IMR-90 (cell line): ENCODE measurements around the gene SYTL2.

ENCODE experiments used
- CEBPB ChIP-seq: IDR thresholded peaks from 2 replicates; pipeline ENCODE4 v1.6.1; 2012; ENCODE audit warnings: low read depth, low read length, improper control_type of control experiment
- CHD1 ChIP-seq: IDR thresholded peaks from 2 replicates; pipeline ENCODE4 v1.6.1; 2012; ENCODE audit warnings: low read depth, low read length, improper control_type of control experiment
- CTCF ChIP-seq: conservative IDR thresholded peaks from 2 replicates; pipeline ENCODE4 v1.5.1; 2012; ENCODE audit warnings: mild to moderate bottlenecking, low read depth, low read length, improper control_type of control experiment
- MXI1 ChIP-seq: IDR thresholded peaks from 2 replicates; pipeline ENCODE4 v1.6.1; 2012; ENCODE audit warnings: low read depth, mild to moderate bottlenecking, low read length, moderate library complexity, borderline replicate concordance
- POLR2A ChIP-seq: IDR thresholded peaks from 2 replicates; pipeline ENCODE4 v1.6.1; 2012; ENCODE audit warnings: mild to moderate bottlenecking, low read depth, low read length
- RAD21 ChIP-seq: IDR thresholded peaks from 2 replicates; pipeline ENCODE4 v1.6.1; 2012; ENCODE audit warnings: low read length, improper control_type of control experiment
- USF2 ChIP-seq: fragments of 150-350 bp; IDR thresholded peaks from 2 replicates; pipeline ENCODE4 v1.6.1; 2017; ENCODE audit warnings: mild to moderate bottlenecking, antibody characterized with exemption, low read length, low read depth

GRCh38 chr11:85787168-85787567, 23.8 kb downstream of the SYTL2 start:
- TF ChIP-seq RAD21 (no peak), CHD1 (no peak), CTCF (no peak), CEBPB (no peak), POLR2A (no peak), USF2 (no peak), MXI1 (no peak)
